H1 (cell line): Measurements from ENCODE around the gene CD226. TPM values are rescaled to one million over a fixed set of nuclear protein-coding genes. Genes with fewer than 3 reads are reported as not detected.

Experiments used
- ATF2 ChIP-seq: IDR thresholded peaks from 2 replicates; pipeline ENCODE4 v1.6.1; 2012; ENCODE audit warnings: low read length, inconsistent platforms
- polyA plus RNA-seq, 7 experiments: library from polyadenylated mRNA; depleted of rRNA in 3 of 7; stranded (reverse) in 5 of 7; unstranded in 2 of 7; fragments of >200 nt in 5 of 7; fragments of 200-250 nt in 2 of 7; gene quantifications; 1 replicate in 5 of 7; 2 replicates in 1 of 7; 4 replicates in 1 of 7; pipeline versions ENCODE4 v1.2.1 to v1.2.3, GENCODE V29; 2011 to 2013; ENCODE audit warnings: missing spikeins in 2 of 7, mixed read lengths in 2 of 7
- total RNA-seq: library from RNA; stranded (reverse); fragmentation: NEBNext Ultra II Directional; extraction: Animal tissue kit (Norgen Biotek cat#: 25700); gene quantifications from 2 replicates; pipeline ENCODE4 v1.2.1, GENCODE V29; 2021
- TF ChIP-seq, protein P1 (sequence below): IDR thresholded peaks from 2 replicates; pipeline ENCODE4 v1.6.1; 2011; ENCODE audit warnings: low read length, improper control_type of control experiment

CD226 gene
- total and polyA plus RNA-seq, 2 of the 8 experiments (the other 6 are each of a cell fraction or from before 2014, with no cell fraction given): not detected

DNA sequence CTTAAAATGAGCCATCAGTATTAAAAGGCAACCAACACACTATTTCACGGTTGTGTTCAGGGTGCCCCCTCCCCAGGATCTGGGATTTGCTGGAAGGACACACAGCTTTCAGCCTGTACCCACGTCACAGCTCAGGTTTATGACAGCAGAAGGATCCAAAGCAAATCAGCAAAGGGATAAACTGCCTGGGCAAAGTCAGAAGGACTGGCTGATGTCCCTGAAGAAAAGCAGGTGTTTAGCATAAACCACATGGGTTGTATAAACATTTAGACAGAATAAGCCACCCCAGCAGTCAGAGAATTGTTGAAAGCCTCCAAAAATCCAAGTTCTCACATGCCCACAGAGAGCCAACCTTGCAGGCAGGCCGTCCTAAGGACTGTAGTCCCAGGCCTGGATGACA is 63.9 kb downstream of the CD226 start (continued):
- TF ChIP-seq, protein P1, sequence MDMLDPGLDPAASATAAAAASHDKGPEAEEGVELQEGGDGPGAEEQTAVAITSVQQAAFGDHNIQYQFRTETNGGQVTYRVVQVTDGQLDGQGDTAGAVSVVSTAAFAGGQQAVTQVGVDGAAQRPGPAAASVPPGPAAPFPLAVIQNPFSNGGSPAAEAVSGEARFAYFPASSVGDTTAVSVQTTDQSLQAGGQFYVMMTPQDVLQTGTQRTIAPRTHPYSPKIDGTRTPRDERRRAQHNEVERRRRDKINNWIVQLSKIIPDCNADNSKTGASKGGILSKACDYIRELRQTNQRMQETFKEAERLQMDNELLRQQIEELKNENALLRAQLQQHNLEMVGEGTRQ: no peak
- TF ChIP-seq ATF2: no peak
